Cardiac fibroblast (primary cell): ENCODE results near the gene CPNE6.
A peak's percentile ranks its signal among the peaks of the same experiment; 100 is the strongest.

ENCODE experiments used
- DNase-seq, 2 donors: peaks; one replicate each; pipeline versions ENCODE4 v3.0.0 to v3.0.0-alpha.2; 2010; ENCODE audit warnings: low read depth in 2 of 2
- H3K4me3 ChIP-seq, 2 donors: replicated peaks in 1 of 2; 1 replicate in 1 of 2; 2 replicates in 1 of 2; pipeline ENCODE4 v1.5.1; 2011; ENCODE audit warnings: low read depth in 2 of 2, low read length in 2 of 2, mild to moderate bottlenecking in 2 of 2, moderate library complexity in 1 of 2
- TF ChIP-seq, protein P1 (sequence below): IDR thresholded peaks from one replicate; pipeline ENCODE4 v1.5.1; 2011; ENCODE audit warnings: low read depth, mild to moderate bottlenecking, low read length, inconsistent platforms

Gene CPNE6

DNA sequence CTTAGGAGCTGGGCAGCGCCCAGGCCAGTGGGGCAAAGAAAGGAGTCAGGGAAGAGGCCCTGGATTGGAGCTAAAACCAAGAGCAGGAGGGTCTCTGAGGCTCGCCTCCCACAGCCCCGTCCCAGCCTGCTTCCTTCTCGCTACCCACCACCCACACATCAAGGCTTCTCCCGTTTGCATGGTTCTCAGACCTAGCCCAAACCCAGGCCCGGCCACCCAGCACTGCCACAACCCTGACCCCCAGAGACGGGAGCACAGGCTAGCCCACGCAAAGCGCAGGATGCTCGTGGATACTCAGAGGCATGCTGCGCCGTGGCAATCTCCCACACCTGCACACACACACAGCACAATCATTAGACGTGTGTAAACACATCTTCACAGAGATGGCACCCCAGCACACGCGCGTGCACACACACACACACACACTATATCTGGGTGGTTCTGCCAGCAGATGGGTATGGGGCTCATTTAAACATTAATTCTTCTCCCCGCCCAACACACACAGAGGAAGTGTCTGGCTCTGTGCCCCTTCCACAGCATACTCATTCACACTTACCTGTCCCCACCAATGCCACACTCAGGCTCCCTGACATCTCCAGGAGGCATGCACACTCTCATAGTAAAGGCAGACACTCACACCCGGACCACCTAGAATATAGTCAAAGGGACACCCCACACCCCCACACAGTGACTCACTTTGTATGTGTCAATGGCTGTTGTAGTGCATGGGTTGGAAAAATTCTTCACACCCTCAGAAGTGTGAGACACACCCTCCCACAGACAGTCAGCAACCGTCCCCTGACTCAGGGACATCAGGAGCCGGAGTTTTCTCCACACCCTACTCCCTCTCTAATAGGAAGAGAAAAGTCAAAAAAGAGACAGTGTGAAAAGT, 18.5 kb upstream of the CPNE6 start:
- DNase-seq, result no peak
- peak overlapping the region in 1 of 2 donors; percentile 49 for H3K4me3 ChIP-seq
- TF ChIP-seq, protein P1, sequence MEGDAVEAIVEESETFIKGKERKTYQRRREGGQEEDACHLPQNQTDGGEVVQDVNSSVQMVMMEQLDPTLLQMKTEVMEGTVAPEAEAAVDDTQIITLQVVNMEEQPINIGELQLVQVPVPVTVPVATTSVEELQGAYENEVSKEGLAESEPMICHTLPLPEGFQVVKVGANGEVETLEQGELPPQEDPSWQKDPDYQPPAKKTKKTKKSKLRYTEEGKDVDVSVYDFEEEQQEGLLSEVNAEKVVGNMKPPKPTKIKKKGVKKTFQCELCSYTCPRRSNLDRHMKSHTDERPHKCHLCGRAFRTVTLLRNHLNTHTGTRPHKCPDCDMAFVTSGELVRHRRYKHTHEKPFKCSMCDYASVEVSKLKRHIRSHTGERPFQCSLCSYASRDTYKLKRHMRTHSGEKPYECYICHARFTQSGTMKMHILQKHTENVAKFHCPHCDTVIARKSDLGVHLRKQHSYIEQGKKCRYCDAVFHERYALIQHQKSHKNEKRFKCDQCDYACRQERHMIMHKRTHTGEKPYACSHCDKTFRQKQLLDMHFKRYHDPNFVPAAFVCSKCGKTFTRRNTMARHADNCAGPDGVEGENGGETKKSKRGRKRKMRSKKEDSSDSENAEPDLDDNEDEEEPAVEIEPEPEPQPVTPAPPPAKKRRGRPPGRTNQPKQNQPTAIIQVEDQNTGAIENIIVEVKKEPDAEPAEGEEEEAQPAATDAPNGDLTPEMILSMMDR, result no peak

DNA sequence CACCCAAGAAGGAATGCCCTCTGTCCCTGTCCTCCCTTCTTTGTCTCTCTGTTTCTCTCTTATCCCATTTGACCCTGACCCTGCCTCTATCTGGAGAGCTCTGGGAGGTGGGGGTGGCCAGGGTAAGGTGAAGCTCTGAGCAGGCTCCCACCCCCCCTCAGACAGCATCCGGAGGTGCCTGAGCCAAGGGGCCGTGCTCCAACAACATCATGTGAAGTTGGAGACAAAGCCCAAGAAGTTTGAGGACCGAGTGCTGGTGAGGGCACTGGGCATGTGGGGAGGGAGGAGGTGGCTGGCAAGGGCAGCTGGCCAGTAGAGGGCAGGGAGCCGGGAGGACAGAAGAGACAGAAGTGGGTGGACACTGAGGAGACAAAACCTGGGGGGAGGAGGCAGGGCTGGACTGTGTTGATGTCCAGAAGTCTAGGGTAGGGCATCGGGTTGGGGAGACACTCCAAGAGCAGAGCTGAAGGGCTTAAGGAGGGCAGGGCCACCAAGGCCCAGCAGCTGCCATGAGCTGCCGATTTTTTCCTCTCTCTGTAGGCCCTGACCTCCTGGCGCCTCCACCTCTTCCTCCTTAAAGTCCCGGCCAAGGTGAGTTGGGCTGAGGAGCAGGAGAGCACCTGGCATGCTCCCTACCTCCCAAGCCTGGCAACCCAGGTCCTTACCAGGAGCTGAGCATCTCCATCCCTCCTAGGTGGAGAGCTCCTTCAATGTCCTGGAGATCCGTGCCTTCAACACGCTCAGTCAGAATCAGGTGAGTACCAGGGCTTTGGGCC, 17.6 kb upstream of the CPNE6 start:
- no peak for DNase-seq
- TF ChIP-seq, protein P1, result no peak
- no peak overlapping the region for H3K4me3 ChIP-seq

DNA sequence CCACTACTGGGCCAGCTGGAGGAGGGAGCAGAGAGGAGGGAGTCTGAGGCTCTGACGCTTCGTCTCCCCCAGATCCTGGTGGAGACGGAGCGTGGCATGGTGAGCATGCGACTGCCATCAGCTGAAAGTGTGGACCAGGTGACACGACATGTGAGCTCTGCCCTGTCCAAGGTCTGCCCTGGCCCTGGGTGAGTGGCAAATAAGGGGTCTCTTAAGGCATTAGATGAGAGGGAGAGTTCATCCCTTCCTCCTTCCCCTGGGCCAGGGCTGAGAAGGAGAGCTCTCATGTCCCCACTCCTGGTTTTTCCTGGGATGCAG, 17.1 kb upstream of the CPNE6 start:
- TF ChIP-seq, protein P1, result no peak
- H3K4me3 ChIP-seq, result no peak overlapping the region
- DNase-seq, result no peak

DNA sequence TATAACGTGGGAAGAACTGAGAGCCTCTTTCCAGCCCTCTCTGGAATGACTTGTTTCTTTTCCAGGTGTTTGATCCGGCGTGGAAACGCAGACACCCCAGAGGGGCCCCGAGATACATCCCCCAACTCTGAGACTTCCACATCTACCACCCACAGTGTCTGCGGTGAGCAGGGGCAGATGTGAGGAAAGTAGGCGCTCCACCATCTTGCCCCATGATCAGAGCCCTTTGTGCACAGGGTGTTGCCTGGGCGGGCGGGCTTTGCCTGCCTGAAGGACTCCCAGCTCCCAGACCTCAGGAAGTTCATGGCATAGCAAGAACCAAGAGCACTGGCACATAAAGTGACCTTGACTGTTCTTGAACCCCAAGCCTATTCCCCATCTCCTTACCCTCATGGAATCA, 16.7 kb upstream of the CPNE6 start:
- DNase-seq, result no peak
- H3K4me3 ChIP-seq, result no peak overlapping the region
- TF ChIP-seq, protein P1, result no peak

DNA sequence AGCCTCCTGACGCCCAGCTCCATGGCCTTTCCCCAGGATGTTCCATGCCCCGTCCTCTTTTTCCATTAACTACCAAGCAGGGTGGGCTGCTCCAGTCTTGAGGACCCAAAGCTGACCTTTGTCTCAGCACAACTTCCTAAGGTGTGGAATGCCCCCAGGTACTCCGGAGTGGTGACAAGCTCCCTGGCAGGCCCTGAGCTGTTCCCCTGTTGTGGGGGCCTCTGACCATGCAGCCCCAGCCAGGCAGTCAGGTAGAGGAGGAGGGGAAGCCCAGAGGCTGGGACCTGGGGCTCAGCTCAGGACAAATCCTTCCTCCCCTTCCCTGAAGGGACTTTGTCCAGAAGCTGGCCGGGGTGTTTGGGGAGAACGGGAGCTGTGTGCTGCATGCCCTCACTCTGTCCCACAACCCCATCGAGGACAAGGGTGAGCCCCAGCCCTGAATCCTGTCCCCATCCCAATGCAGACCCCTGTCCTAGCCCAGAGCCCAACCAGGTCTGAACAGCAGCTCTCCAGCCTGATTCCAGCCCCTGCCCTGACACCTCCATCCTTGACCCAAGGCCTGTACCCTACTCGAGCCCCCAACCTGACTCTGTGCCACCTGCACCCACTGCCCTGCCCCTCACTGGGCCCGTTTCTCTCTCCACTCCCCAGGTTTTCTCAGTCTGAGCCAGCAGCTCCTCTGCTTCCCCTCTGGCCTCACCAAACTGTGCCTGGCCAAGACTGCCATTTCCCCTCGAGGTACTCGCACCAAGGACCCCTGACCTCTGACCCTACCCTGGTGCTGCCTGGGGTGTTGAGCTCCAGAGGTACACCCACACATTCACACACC, 15.2 kb upstream of the CPNE6 start:
- no peak for DNase-seq

DNA sequence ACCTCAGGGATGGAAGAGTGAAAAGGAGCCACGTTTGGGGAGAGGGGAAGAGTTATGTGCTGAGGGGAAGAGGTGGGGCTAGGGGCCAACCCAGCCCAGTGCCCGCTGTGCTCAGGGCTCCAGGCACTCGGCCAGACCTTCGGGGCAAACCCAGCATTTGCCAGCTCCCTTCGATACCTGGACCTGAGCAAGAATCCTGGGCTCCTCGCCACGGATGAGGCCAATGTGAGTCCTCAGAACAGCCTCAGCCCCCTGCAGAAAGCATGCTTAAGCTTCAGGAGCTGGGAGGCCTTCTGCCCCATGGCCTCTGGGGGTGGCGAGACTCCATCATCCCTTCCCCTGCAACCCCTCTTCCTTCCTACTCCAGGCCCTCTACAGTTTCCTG, 14.6 kb upstream of the CPNE6 start:
- TF ChIP-seq, protein P1, result no peak
- no peak for DNase-seq
- H3K4me3 ChIP-seq, result no peak overlapping the region

More for the DNA sequence above, 15.2 kb upstream of the CPNE6 start:
- no peak overlapping the region for H3K4me3 ChIP-seq
- TF ChIP-seq, protein P1, result no peak
